IMR-90 (cell line): ENCODE data around the gene ATG101. TPM values are rescaled to one million over a fixed set of nuclear protein-coding genes. Genes with fewer than 3 reads are reported as not detected.

Experiments
- ATAC-seq: fragments of 200-7000 bp; cut with Tn5 transposase; 2 replicates; pipeline ENCODE4 v1.9.1; 2020; ENCODE audit warnings: low read depth, mild to moderate bottlenecking, moderate library complexity
- BruUV-seq: library from RNA; stranded (reverse); fragments of 400-500 nt; replicated peaks from 2 replicates; lab custom pipeline; 2021; lab: Mats Ljungman, UMichigan
- CTCF ChIA-PET: fragments of 300-600 bp; formaldehyde crosslinking; extraction: SDS; loops from one replicate; lab custom pipeline; 2021; ENCODE audit warnings: antibody characterized with exemption; lab: Yijun Ruan, JAX
- POLR2A ChIA-PET: fragments of 300-600 bp; sonication (Branson Sonifier 250); formaldehyde crosslinking; loops from one replicate; lab custom pipeline; 2022; ENCODE audit warnings: antibody characterized with exemption; ENCODE audit not compliant: unreplicated experiment; lab: Charles Lee
- DNase-seq: peaks from one replicate; pipeline ENCODE4 v3.0.0; 2013
- H2AFZ ChIP-seq: replicated peaks from 2 replicates; pipeline ENCODE3; 2013; ENCODE audit warnings: low read length, mild to moderate bottlenecking; ENCODE audit not compliant: poor library complexity
- H2AK5ac ChIP-seq: 2 replicates; pipeline ENCODE4 v1.6.1; 2013; ENCODE audit warnings: low read depth, low read length, inconsistent platforms
- H2AK9ac ChIP-seq: replicated peaks from 2 replicates; pipeline ENCODE3; 2013; ENCODE audit warnings: mild to moderate bottlenecking, low read depth, low read length, moderate library complexity; ENCODE audit not compliant: poor library complexity
- H2BK120ac ChIP-seq: 2 replicates; pipeline ENCODE4 v1.6.1; 2013; ENCODE audit warnings: low read depth, low read length, inconsistent platforms
- H2BK15ac ChIP-seq: 3 replicates; pipeline ENCODE4 v1.6.1; 2013; ENCODE audit warnings: low read depth, low read length, inconsistent platforms
- H2BK20ac ChIP-seq: 2 replicates; pipeline ENCODE4 v1.6.1; 2013; ENCODE audit warnings: low read depth, mild to moderate bottlenecking, inconsistent platforms, low read length, moderate library complexity
- H2BK5ac ChIP-seq: 2 replicates; pipeline ENCODE4 v1.6.1; 2013; ENCODE audit warnings: mild to moderate bottlenecking, low read depth, low read length, inconsistent platforms; ENCODE audit not compliant: poor library complexity, severe bottlenecking
- H3K14ac ChIP-seq: replicated peaks from 2 replicates; pipeline ENCODE4 v1.6.1; 2013; ENCODE audit warnings: low read depth, low read length, inconsistent platforms
- H3K18ac ChIP-seq: 2 replicates; pipeline ENCODE4 v1.6.1; 2013; ENCODE audit warnings: low read depth, low read length, control low read depth
- H3K23ac ChIP-seq: 2 replicates; pipeline ENCODE4 v1.6.1; 2013; ENCODE audit warnings: low read depth, low read length, inconsistent platforms
- H3K27ac ChIP-seq: 2 replicates; pipeline ENCODE4 v1.5.1; 2013; ENCODE audit warnings: mild to moderate bottlenecking, control low read depth, low read length; ENCODE audit not compliant: insufficient read depth
- H3K27me3 ChIP-seq: 2 replicates; pipeline ENCODE4 v1.6.1; 2013; ENCODE audit warnings: low read length; ENCODE audit not compliant: control insufficient read depth, insufficient read depth
- H3K36me3 ChIP-seq: 2 replicates; pipeline ENCODE4 v1.6.1; 2013; ENCODE audit warnings: low read length, mixed read lengths; ENCODE audit not compliant: control insufficient read depth, insufficient read depth
- H3K4ac ChIP-seq: 2 replicates; pipeline ENCODE4 v1.6.1; 2013; ENCODE audit warnings: low read depth, low read length, inconsistent platforms
- H3K4me1 ChIP-seq: 2 replicates; pipeline ENCODE4 v1.6.1; 2013; ENCODE audit warnings: low read length, mixed read lengths; ENCODE audit not compliant: control insufficient read depth, insufficient read depth
- H3K4me2 ChIP-seq: 2 replicates; pipeline ENCODE4 v1.6.1; 2013; ENCODE audit warnings: low read depth, mild to moderate bottlenecking, control low read depth, low read length, moderate library complexity
- H3K4me3 ChIP-seq: 2 replicates; pipeline ENCODE4 v1.5.1; 2013; ENCODE audit warnings: low read depth, mild to moderate bottlenecking, control low read depth, low read length, moderate library complexity; ENCODE audit not compliant: insufficient read depth
- H3K56ac ChIP-seq: 2 replicates; pipeline ENCODE4 v1.6.1; 2013; ENCODE audit warnings: low read length, inconsistent platforms; ENCODE audit not compliant: insufficient read depth; ENCODE audit errors: extremely low read depth
- H3K79me1 ChIP-seq, 2 experiments: 2 replicates each; pipeline ENCODE4 v1.6.1; 2013; ENCODE audit warnings: low read length in 2 of 2, inconsistent platforms in 1 of 2, low read depth in 1 of 2
- H3K9ac ChIP-seq: 2 replicates; pipeline ENCODE4 v1.6.1; 2013; ENCODE audit warnings: low read depth, low read length, control low read depth
- H3K9me1 ChIP-seq: 2 replicates; pipeline ENCODE4 v1.6.1; 2013; ENCODE audit warnings: low read length, inconsistent platforms; ENCODE audit not compliant: insufficient read depth
- H3K9me3 ChIP-seq: 2 replicates; pipeline ENCODE4 v1.6.1; 2013; ENCODE audit warnings: low read length; ENCODE audit not compliant: control insufficient read depth, insufficient read depth
- H4K20me1 ChIP-seq: 2 replicates; pipeline ENCODE4 v1.6.1; 2013; ENCODE audit warnings: low read length, inconsistent platforms; ENCODE audit not compliant: insufficient read depth
- H4K5ac ChIP-seq: 2 replicates; pipeline ENCODE4 v1.6.1; 2013; ENCODE audit warnings: mild to moderate bottlenecking, low read depth, low read length, control low read depth
- H4K8ac ChIP-seq, 2 experiments: 2 replicates each; pipeline ENCODE4 v1.6.1; 2013; ENCODE audit warnings: low read depth in 2 of 2, low read length in 2 of 2, control low read depth in 1 of 2, inconsistent platforms in 1 of 2
- H4K91ac ChIP-seq: 2 replicates; pipeline ENCODE4 v1.6.1; 2013; ENCODE audit warnings: low read depth, low read length, inconsistent platforms; ENCODE audit not compliant: insufficient read depth
- CEBPB ChIP-seq: IDR thresholded peaks from 2 replicates; pipeline ENCODE4 v1.6.1; 2012; ENCODE audit warnings: low read depth, low read length, improper control_type of control experiment
- CHD1 ChIP-seq: IDR thresholded peaks from 2 replicates; pipeline ENCODE4 v1.6.1; 2012; ENCODE audit warnings: low read depth, low read length, improper control_type of control experiment
- ELK1 ChIP-seq: fragments of 150-350 bp; IDR thresholded peaks from 2 replicates; pipeline ENCODE4 v1.6.1; 2016; ENCODE audit warnings: low read depth, mild to moderate bottlenecking, low read length, moderate library complexity, borderline replicate concordance
- RAD21 ChIP-seq: IDR thresholded peaks from 2 replicates; pipeline ENCODE4 v1.6.1; 2012; ENCODE audit warnings: low read length, improper control_type of control experiment
- RCOR1 ChIP-seq: IDR thresholded peaks from 2 replicates; pipeline ENCODE4 v1.6.1; 2012; ENCODE audit warnings: mild to moderate bottlenecking, low read length, improper control_type of control experiment; ENCODE audit not compliant: insufficient replicate concordance
- RFX5 ChIP-seq: IDR thresholded peaks from 2 replicates; pipeline ENCODE4 v1.8.0; 2012; ENCODE audit warnings: low read depth, mild to moderate bottlenecking, low read length, moderate library complexity
- WGBS, 2 experiments: methylation state at CpG; one replicate each; pipeline versions ENCODE4 v1.1.5 to v1.1.7; 2013; ENCODE audit warnings: missing lambda C conversion rate in 2 of 2; ENCODE audit not compliant: insufficient read length in 1 of 2; ENCODE audit errors: extremely low coverage in 2 of 2; 5-methylcytosine and 5-hydroxymethylcytosine counted together
- dilution Hi-C: fragments of 300-500 bp; cut with HindIII; formaldehyde crosslinking; loops from one replicate; pipeline ENCODE4 v1.14.3; 2018; ENCODE audit warnings: low sequenced_read_pairs; ENCODE audit not compliant: unreplicated experiment
- in situ Hi-C: fragments of 300-500 bp; cut with MboI; formaldehyde crosslinking; loops from 3 replicates; pipeline ENCODE4 v1.14.3; 2019; ENCODE audit warnings: low sequenced_read_pairs, inconsistent platforms, mixed read lengths
- intact Hi-C: fragments of 100-400 bp; cut with micrococcal nuclease; formaldehyde crosslinking; loops from 2 replicates; pipeline ENCODE4 v1.10.0; 2022
- polyA plus RNA-seq, 3 experiments: library from polyadenylated mRNA; depleted of rRNA; stranded (reverse); fragments of >200 nt; gene quantifications; 2 replicates each; pipeline ENCODE4 v1.2.3, GENCODE V29; 2012; ENCODE audit warnings: low replicate concordance in 1 of 3
- total RNA-seq: library from RNA; depleted of rRNA; stranded (reverse); fragments of >200 nt; gene quantifications from 2 replicates; pipeline ENCODE4 v1.2.3, GENCODE V29; 2012

ATG101 gene
- total and polyA plus RNA-seq, 2 of the 4 experiments (the other 2 are of a cell fraction), result 93.9 to 167 TPM

DNA sequence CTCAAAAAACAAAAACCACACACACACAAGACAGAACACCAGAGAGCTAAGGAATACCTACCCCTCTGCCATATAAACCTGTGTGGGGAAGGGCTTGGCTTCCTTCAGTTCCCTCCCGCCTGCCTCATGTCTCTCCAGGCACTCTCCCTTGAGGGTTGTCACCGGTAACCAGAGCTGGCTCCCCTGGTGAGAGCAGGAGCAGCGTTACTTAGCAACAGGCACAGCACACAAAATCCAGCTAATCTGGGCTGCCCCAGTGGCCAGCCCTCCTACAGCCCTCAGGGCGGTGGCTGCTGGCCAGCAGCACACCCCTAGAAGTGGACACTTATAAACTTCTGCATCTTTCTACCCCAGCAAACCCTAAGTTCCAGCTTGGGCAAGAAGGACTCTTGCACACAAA, 40.1 kb upstream of the ATG101 start:
- H3K9me1 ChIP-seq, result peaks cover 2% of the 10 kb centered on the region; the same call in 1 of the 2 replicates
- no peaks in the 10 kb centered on the region for H3K36me3 ChIP-seq
- no TSS peak for BruUV-seq
- TF ChIP-seq CEBPB (no peak), RAD21 (no peak), RFX5 (no peak), RCOR1 (no peak), CHD1 (no peak), ELK1 (no peak)
- H2BK5ac ChIP-seq, result no peak overlapping the region
- H3K9me3 ChIP-seq, result no peaks in the 10 kb centered on the region
- CTCF ChIA-PET, result interaction anchor here (1.1 kb wide), 1 partner anchor 9 kb away, joined by 3 read pairs; no protein-coding TSS in a partner anchor
- H2BK20ac ChIP-seq, result no peak overlapping the region
- no peak overlapping the region for H3K4ac ChIP-seq
- 100% methylated on average over 1 of the region's 4 CpGs; no CpG with 5 or more reads in 1 of the 2 experiments for WGBS, 2 experiments
- no peak overlapping the region for H4K8ac ChIP-seq
- dilution Hi-C loops, result no loop called here
- H2AK9ac ChIP-seq, result no peak overlapping the region
- peaks cover 0 to 10% of the 10 kb centered on the region in 2 experiments; a peak in 1 of 4 replicates for H3K79me1 ChIP-seq
- ATAC-seq, result no peak
- no peak overlapping the region for H4K5ac ChIP-seq
- no peak overlapping the region for H2BK120ac ChIP-seq
- intact Hi-C loops, result no loop called here
- in situ Hi-C loops, result loop anchor here (5.0 kb wide), 1 partner anchor 53 kb away; no protein-coding TSS in a partner anchor
- no peak overlapping the region for H2AFZ ChIP-seq
- H3K4me2 ChIP-seq, result no peak overlapping the region
- H4K20me1 ChIP-seq, result no peaks in the 10 kb centered on the region; the same call in 1 of the 2 replicates
- POLR2A ChIA-PET, result no interaction called here
- no peak overlapping the region for H3K56ac ChIP-seq
- no peak overlapping the region for H2AK5ac ChIP-seq
- no peak overlapping the region for H4K91ac ChIP-seq
- no peak overlapping the region for H3K14ac ChIP-seq
- no peak overlapping the region for H3K18ac ChIP-seq
- no peak overlapping the region for H3K23ac ChIP-seq
- no peaks in the 10 kb centered on the region for H3K27me3 ChIP-seq
- no peak overlapping the region for H3K9ac ChIP-seq
- H3K4me3 ChIP-seq, result no peak overlapping the region
- peak; percentile 52 for DNase-seq
- no peak overlapping the region for H2BK15ac ChIP-seq
- peaks cover 7% of the 10 kb centered on the region for H3K4me1 ChIP-seq
- H3K27ac ChIP-seq, result no peak overlapping the region
